Keratinocyte (primary cell): ENCODE measurements around the gene THSD7B. TPM values are rescaled to one million over a fixed set of nuclear protein-coding genes. Genes with fewer than 3 reads are reported as not detected.

Experiments
- DNase-seq: peaks from one replicate; pipeline ENCODE4 v3.0.0-alpha.2; 2011; ENCODE audit warnings: low read depth, missing footprints, low spot score
- FAIRE-seq: peaks from 2 replicates; lab custom pipeline; 2011; peaks lifted over from hg19 to GRCh38; lab: Jason Lieb, UNC
- H2AFZ ChIP-seq: 2 replicates; pipeline ENCODE4 v1.6.0; 2012; ENCODE audit warnings: low read length, control low read depth, inconsistent platforms; ENCODE audit not compliant: control insufficient read depth
- H3K27ac ChIP-seq: 2 replicates; pipeline ENCODE4 v1.5.1; 2011; ENCODE audit warnings: low read length; ENCODE audit not compliant: control insufficient read depth, insufficient read depth
- H3K27me3 ChIP-seq: 3 replicates; pipeline ENCODE4 v1.6.0; 2011; ENCODE audit warnings: low read length; ENCODE audit not compliant: control insufficient read depth, insufficient read depth; ENCODE audit errors: extremely low read depth
- H3K36me3 ChIP-seq, 2 experiments: 2 replicates in 1 of 2; 3 replicates in 1 of 2; pipeline ENCODE4 v1.5.1; 2011; ENCODE audit warnings: low read length in 2 of 2, mild to moderate bottlenecking in 1 of 2; ENCODE audit not compliant: control insufficient read depth in 2 of 2, insufficient read depth in 2 of 2; ENCODE audit errors: extremely low read depth in 1 of 2
- H3K4me1 ChIP-seq: 3 replicates; pipeline ENCODE4 v1.5.1; 2011; ENCODE audit warnings: low read length; ENCODE audit not compliant: control insufficient read depth, insufficient read depth; ENCODE audit errors: extremely low read depth
- H3K4me2 ChIP-seq: 3 replicates; pipeline ENCODE4 v1.6.0; 2011; ENCODE audit warnings: low read depth, low read length; ENCODE audit not compliant: control insufficient read depth, insufficient read depth; ENCODE audit errors: extremely low read depth
- H3K4me3 ChIP-seq, 3 experiments: fragments of 200-600 bp in 1 of 3; sonication (generic) in 1 of 3; 2 replicates in 2 of 3; 3 replicates in 1 of 3; pipeline ENCODE4 v1.5.1; 2011 to 2016; ENCODE audit warnings: low read length in 3 of 3, mild to moderate bottlenecking in 3 of 3, control low read depth in 2 of 3, inconsistent platforms in 1 of 3, low read depth in 1 of 3, mixed read lengths in 1 of 3, mixed run types in 1 of 3, moderate library complexity in 1 of 3; ENCODE audit not compliant: control insufficient read depth in 2 of 3, insufficient read depth in 2 of 3; ENCODE audit errors: extremely low read depth in 1 of 3
- H3K79me2 ChIP-seq: 2 replicates; pipeline ENCODE4 v1.6.0; 2012; ENCODE audit warnings: low read length; ENCODE audit not compliant: control insufficient read depth, insufficient read depth
- H3K9ac ChIP-seq: 3 replicates; pipeline ENCODE4 v1.6.0; 2011; ENCODE audit warnings: low read length; ENCODE audit not compliant: control insufficient read depth, insufficient read depth; ENCODE audit errors: extremely low read depth
- H3K9me1 ChIP-seq: 3 replicates; pipeline ENCODE4 v1.6.0; 2011; ENCODE audit warnings: low read length; ENCODE audit not compliant: control insufficient read depth, insufficient read depth; ENCODE audit errors: extremely low read depth
- H3K9me3 ChIP-seq: 2 replicates; pipeline ENCODE4 v1.5.1; 2012; ENCODE audit warnings: low read depth, low read length; ENCODE audit not compliant: control insufficient read depth
- H4K20me1 ChIP-seq: 3 replicates; pipeline ENCODE4 v1.6.0; 2011; ENCODE audit warnings: low read length; ENCODE audit not compliant: control insufficient read depth, insufficient read depth; ENCODE audit errors: extremely low read depth
- EZH2 ChIP-seq: IDR thresholded peaks from one replicate; pipeline ENCODE4 v1.6.1; 2012; ENCODE audit warnings: inconsistent platforms, mild to moderate bottlenecking, low read length, moderate library complexity
- dilution Hi-C: fragments of 300-500 bp; cut with MboI; formaldehyde crosslinking; loops from one replicate; pipeline ENCODE4 v1.7.0; 2020; ENCODE audit warnings: low sequenced_read_pairs; ENCODE audit not compliant: extremely low pct_ligation_motif_present
- polyA plus RNA-seq, 5 experiments: library from polyadenylated mRNA; depleted of rRNA in 3 of 5; stranded (reverse) in 3 of 5; stranded (forward) in 1 of 5; unstranded in 1 of 5; fragments of >200 nt; gene quantifications; 1 replicate in 1 of 5; 2 replicates in 3 of 5; 3 replicates in 1 of 5; pipeline versions ENCODE4 v1.2.1 to v1.2.3, GENCODE V29; 2011 to 2012; ENCODE audit warnings: missing spikeins in 2 of 5, low read depth in 1 of 5, low replicate concordance in 1 of 5
- TF ChIP-seq, protein P1 (sequence below), 3 experiments: IDR thresholded peaks in 1 of 3; conservative IDR thresholded peaks in 1 of 3; optimal IDR thresholded peaks in 1 of 3; 2 replicates in 2 of 3; 3 replicates in 1 of 3; pipeline versions ENCODE3 to v1.5.1; 2011; ENCODE audit warnings: low read length in 3 of 3, mild to moderate bottlenecking in 3 of 3, moderate library complexity in 2 of 3, control low read depth in 1 of 3, inconsistent platforms in 1 of 3; ENCODE audit not compliant: insufficient read depth in 2 of 3; ENCODE audit errors: extremely low read depth in 1 of 3

The THSD7B gene
- polyA plus RNA-seq, 1 donor (not counting 4 experiments of a cell fraction or from before 2014, with no cell fraction given) = 0.04 TPM

DNA sequence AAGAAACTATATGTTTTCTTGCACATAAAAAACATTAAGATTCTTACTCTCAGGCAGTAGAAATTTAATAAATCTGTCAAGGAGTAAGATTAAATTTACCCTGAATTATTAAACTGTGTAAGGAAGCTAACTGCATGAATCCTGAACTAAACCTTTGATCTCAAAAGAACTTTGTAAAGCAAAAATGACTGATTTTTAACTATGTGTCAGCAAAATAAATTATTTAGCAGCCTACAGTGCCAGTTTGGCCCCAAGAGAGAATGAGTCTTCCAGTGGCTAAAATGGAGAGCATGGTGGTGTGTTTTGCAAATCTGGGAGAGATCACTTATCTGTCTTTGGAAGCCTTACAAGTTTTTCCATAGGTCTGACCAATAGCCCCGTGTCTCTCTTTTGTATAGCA is 190.7 kb downstream of the THSD7B start:
- Histone ChIP-seq H3K9me1 (no peaks in the 10 kb centered on the region), H3K4me3 (no peak overlapping the region), H3K27me3 (no peaks in the 10 kb centered on the region), H3K79me2 (no peaks in the 10 kb centered on the region), H3K4me2 (no peak overlapping the region), H4K20me1 (no peaks in the 10 kb centered on the region), H3K4me1 (no peaks in the 10 kb centered on the region), H3K9ac (no peak overlapping the region), H3K9me3 (no peaks in the 10 kb centered on the region), H2AFZ (no peak overlapping the region), H3K27ac (no peak overlapping the region), H3K36me3 (no peaks in the 10 kb centered on the region)
- FAIRE-seq = no peak
- TF ChIP-seq EZH2 = no peak
- TF ChIP-seq, protein P1, sequence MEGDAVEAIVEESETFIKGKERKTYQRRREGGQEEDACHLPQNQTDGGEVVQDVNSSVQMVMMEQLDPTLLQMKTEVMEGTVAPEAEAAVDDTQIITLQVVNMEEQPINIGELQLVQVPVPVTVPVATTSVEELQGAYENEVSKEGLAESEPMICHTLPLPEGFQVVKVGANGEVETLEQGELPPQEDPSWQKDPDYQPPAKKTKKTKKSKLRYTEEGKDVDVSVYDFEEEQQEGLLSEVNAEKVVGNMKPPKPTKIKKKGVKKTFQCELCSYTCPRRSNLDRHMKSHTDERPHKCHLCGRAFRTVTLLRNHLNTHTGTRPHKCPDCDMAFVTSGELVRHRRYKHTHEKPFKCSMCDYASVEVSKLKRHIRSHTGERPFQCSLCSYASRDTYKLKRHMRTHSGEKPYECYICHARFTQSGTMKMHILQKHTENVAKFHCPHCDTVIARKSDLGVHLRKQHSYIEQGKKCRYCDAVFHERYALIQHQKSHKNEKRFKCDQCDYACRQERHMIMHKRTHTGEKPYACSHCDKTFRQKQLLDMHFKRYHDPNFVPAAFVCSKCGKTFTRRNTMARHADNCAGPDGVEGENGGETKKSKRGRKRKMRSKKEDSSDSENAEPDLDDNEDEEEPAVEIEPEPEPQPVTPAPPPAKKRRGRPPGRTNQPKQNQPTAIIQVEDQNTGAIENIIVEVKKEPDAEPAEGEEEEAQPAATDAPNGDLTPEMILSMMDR (optimal IDR thresholded peaks at IDR 0.05 in 1 of 3, IDR thresholded peaks at IDR 0.05 in 1 of 3, conservative IDR thresholded peaks at IDR 0.05 in 1 of 3; ENCODE audit: extremely low read depth in 1 of 3, insufficient read depth in 2 of 3, low read length in 3 of 3) = no peak
- dilution Hi-C loops = no loop called here
- DNase-seq = no peak

DNA sequence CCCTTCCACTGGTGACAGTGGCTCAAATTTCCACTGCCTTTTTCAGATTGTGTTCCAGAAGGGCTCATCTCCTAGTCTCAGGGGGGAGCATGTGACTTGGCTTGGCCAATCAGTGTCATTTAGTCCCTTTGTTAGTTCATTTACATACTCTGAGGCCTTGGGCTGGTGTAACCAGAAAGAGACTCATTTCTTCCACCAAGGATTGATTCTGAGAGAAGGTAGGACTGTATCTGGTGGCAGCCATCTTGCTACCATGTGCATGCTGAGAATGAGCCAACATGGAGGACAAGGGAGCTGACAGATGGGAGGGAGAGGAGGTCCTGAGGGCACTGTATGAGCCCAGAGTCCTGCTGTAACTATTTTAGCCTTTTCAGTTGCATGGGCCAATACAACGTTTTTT is 191.7 kb downstream of the THSD7B start:
- FAIRE-seq = no peak
- dilution Hi-C loops = no loop called here
- Histone ChIP-seq H3K4me2 (no peak overlapping the region), H3K27me3 (no peaks in the 10 kb centered on the region), H3K4me1 (no peaks in the 10 kb centered on the region), H3K9me1 (no peaks in the 10 kb centered on the region), H3K36me3 (no peaks in the 10 kb centered on the region), H3K4me3 (no peak overlapping the region), H3K79me2 (no peaks in the 10 kb centered on the region), H2AFZ (no peak overlapping the region), H3K9me3 (no peaks in the 10 kb centered on the region), H3K9ac (no peak overlapping the region), H3K27ac (no peak overlapping the region), H4K20me1 (no peaks in the 10 kb centered on the region)
- no peak for DNase-seq
- TF ChIP-seq, protein P1 (optimal IDR thresholded peaks at IDR 0.05 in 1 of 3, IDR thresholded peaks at IDR 0.05 in 1 of 3, conservative IDR thresholded peaks at IDR 0.05 in 1 of 3; ENCODE audit: extremely low read depth in 1 of 3, insufficient read depth in 2 of 3, low read length in 3 of 3) = no peak
